HG03097 (cell line): ENCODE results near the gene CWC15.
"Not testable (repeated sequence)": the region's sequence is repeated elsewhere in the genome, so short reads cannot be mapped to it uniquely, and the experiment has no call there.

Experiments
- ATAC-seq: cut with Tn5 transposase; IDR thresholded peaks from one replicate; pipeline ENCODE4 v1.9.1; 2021; ENCODE audit not compliant: unreplicated experiment, low FRiP score

CWC15 gene

GRCh38 chr11:94922321-94923003 is 50.9 kb downstream of the CWC15 start:
- ATAC-seq: no peak

GRCh38 chr11:94920311-94920710 is 53.0 kb downstream of the CWC15 start:
- ATAC-seq: no peak

- ATAC-seq: not testable (repeated sequence)
These were observed 59.5 kb downstream of the CWC15 start for GRCh38 chr11:94913718-94914394.

- ATAC-seq: no peak
These were observed 60.5 kb downstream of the CWC15 start for GRCh38 chr11:94912806-94913205.
